SK-N-SH (cell line): ENCODE results near the gene CDS1. TPM values are rescaled to one million over a fixed set of nuclear protein-coding genes. Genes with fewer than 3 reads are reported as not detected.

Experiments
- CTCF ChIA-PET: fragments of 300-600, 350-600 bp; formaldehyde crosslinking; extraction: SDS; loops from one replicate; lab custom pipeline; 2021; lab: Yijun Ruan, JAX
- POLR2A ChIA-PET: fragments of 350-600 bp; sonication (Branson Sonifier 250); formaldehyde crosslinking; extraction: SDS; loops from one replicate; lab custom pipeline; 2020; ENCODE audit warnings: antibody characterized with exemption, inconsistent platforms; lab: Yijun Ruan, JAX
- DNase-seq: peaks from one replicate; pipeline ENCODE4 v3.0.0; 2012
- H2AFZ ChIP-seq: fragments of 200-600 bp; sonication (generic); 2 replicates; pipeline ENCODE4 v1.8.1; 2016; ENCODE audit warnings: antibody characterized with exemption, mild to moderate bottlenecking, low read depth
- H3F3A ChIP-seq: fragments of 200-600 bp; sonication (generic); replicated peaks from 2 replicates; pipeline ENCODE3; 2016; ENCODE audit warnings: antibody characterized with exemption, mild to moderate bottlenecking; ENCODE audit not compliant: insufficient read depth
- H3K27ac ChIP-seq, 2 experiments: fragments of 200-500 bp in 1 of 2; fragments of 200-600 bp in 1 of 2; sonication (Bioruptor generic) in 1 of 2; sonication (generic), shearing (Covaris generic) in 1 of 2; 2 replicates each; pipeline versions ENCODE4 v1.5.1 to v1.6.1; 2014 to 2016; ENCODE audit warnings: low read depth in 2 of 2, inconsistent platforms in 1 of 2, low read length in 1 of 2, mild to moderate bottlenecking in 1 of 2, mixed read lengths in 1 of 2
- H3K27me3 ChIP-seq: fragments of 200-600 bp; sonication (generic), shearing (Covaris generic); 2 replicates; pipeline ENCODE4 v1.6.1; 2016; ENCODE audit warnings: mixed run types; ENCODE audit not compliant: insufficient read depth
- H3K36me3 ChIP-seq, 2 experiments: fragments of 200-500 bp in 1 of 2; fragments of 200-600 bp in 1 of 2; sonication (Bioruptor generic) in 1 of 2; sonication (generic) in 1 of 2; replicated peaks in 1 of 2; 2 replicates each; pipeline versions ENCODE3 to v1.5.1; 2014 to 2016; ENCODE audit warnings: low read length in 1 of 2, mild to moderate bottlenecking in 1 of 2; ENCODE audit not compliant: insufficient read depth in 2 of 2, control insufficient read depth in 1 of 2
- H3K4me1 ChIP-seq, 2 experiments: fragments of 200-500 bp in 1 of 2; fragments of 200-600 bp in 1 of 2; sonication (Bioruptor generic) in 1 of 2; sonication (generic), shearing (Covaris generic) in 1 of 2; 2 replicates each; pipeline versions ENCODE4 v1.5.1 to v1.6.1; 2014 to 2016; ENCODE audit warnings: low read depth in 1 of 2, low read length in 1 of 2, mixed run types in 1 of 2; ENCODE audit not compliant: insufficient read depth in 2 of 2, control insufficient read depth in 1 of 2
- H3K4me2 ChIP-seq: fragments of 200-600 bp; sonication (generic), shearing (Covaris generic); 2 replicates; pipeline ENCODE4 v1.6.1; 2017; ENCODE audit warnings: mixed run types
- H3K4me3 ChIP-seq, 2 experiments: fragments of 200-500 bp in 1 of 2; fragments of 200-600 bp in 1 of 2; sonication (Bioruptor generic) in 1 of 2; sonication (generic), shearing (Covaris generic) in 1 of 2; 2 replicates each; pipeline versions ENCODE4 v1.5.1 to v1.8.1; 2014 to 2016; ENCODE audit warnings: low read depth in 2 of 2, inconsistent platforms in 1 of 2, low read length in 1 of 2, mild to moderate bottlenecking in 1 of 2, mixed read lengths in 1 of 2, moderate library complexity in 1 of 2
- H3K79me2 ChIP-seq: fragments of 200-600 bp; sonication (generic); 2 replicates; pipeline ENCODE4 v1.8.1; 2017; ENCODE audit warnings: mild to moderate bottlenecking; ENCODE audit not compliant: insufficient read depth
- H3K9ac ChIP-seq: fragments of 200-600 bp; sonication (generic); 2 replicates; pipeline ENCODE4 v1.6.1; 2017; ENCODE audit warnings: mixed run types
- H3K9me2 ChIP-seq: fragments of 200-600 bp; sonication (generic); 2 replicates; pipeline ENCODE4 v1.6.1; 2017; ENCODE audit warnings: mixed run types
- H3K9me3 ChIP-seq: fragments of 200-600 bp; sonication (generic); 2 replicates; pipeline ENCODE4 v1.6.1; 2017; ENCODE audit warnings: mixed run types, mild to moderate bottlenecking, moderate library complexity
- H4K20me1 ChIP-seq: fragments of 200-600 bp; sonication (generic); 2 replicates; pipeline ENCODE4 v1.6.1; 2017; ENCODE audit warnings: mild to moderate bottlenecking, mixed run types; ENCODE audit not compliant: insufficient read depth
- ELF1 ChIP-seq: IDR thresholded peaks from 2 replicates; pipeline ENCODE4 v1.4.0; 2012
- EP300 ChIP-seq, 2 experiments: IDR thresholded peaks; 2 replicates each; pipeline versions ENCODE4 v1.4.0 to v1.6.1; 2012; ENCODE audit warnings: borderline replicate concordance in 1 of 2, low read depth in 1 of 2, low read length in 1 of 2
- EZH2phosphoT487 ChIP-seq: fragments of 200-600 bp; sonication (generic); IDR thresholded peaks from 2 replicates; pipeline ENCODE4 v1.6.1; 2017; ENCODE audit warnings: low read depth, mixed run types, mild to moderate bottlenecking, antibody characterized with exemption, moderate library complexity, borderline replicate concordance
- FOSL2 ChIP-seq: IDR thresholded peaks from 2 replicates; pipeline ENCODE4 v1.4.0; 2012; ENCODE audit warnings: low read depth, mild to moderate bottlenecking, moderate library complexity, borderline replicate concordance
- GATA2 ChIP-seq: sonication (generic); formaldehyde crosslinking; IDR thresholded peaks from 2 replicates; pipeline ENCODE4 v1.5.0; 2020; ENCODE audit warnings: mild to moderate bottlenecking, missing genetic modification reagents
- NRF1 ChIP-seq: IDR thresholded peaks from 2 replicates; pipeline ENCODE4 v1.6.1; 2012; ENCODE audit warnings: low read depth, mild to moderate bottlenecking, low read length
- POLR2AphosphoS5 ChIP-seq: IDR thresholded peaks from 2 replicates; pipeline ENCODE4 v1.6.1; 2012; ENCODE audit warnings: low read depth, low read length
- SIN3A ChIP-seq: IDR thresholded peaks from 2 replicates; pipeline ENCODE4 v1.6.1; 2012; ENCODE audit warnings: low read depth, mild to moderate bottlenecking, low read length, moderate library complexity, borderline replicate concordance
- SMC3 ChIP-seq: IDR thresholded peaks from 2 replicates; pipeline ENCODE4 v1.6.1; 2012; ENCODE audit warnings: low read depth, low read length, improper control_type of control experiment
- TEAD4 ChIP-seq: IDR thresholded peaks from 2 replicates; pipeline ENCODE4 v1.4.0; 2012; ENCODE audit warnings: mild to moderate bottlenecking, borderline replicate concordance; ENCODE audit not compliant: insufficient read depth
- WGBS: methylation state at CpG from one replicate; pipeline ENCODE4 v1.1.6; 2017; ENCODE audit warnings: low lambda C conversion rate; 5-methylcytosine and 5-hydroxymethylcytosine counted together
- polyA plus RNA-seq, 3 experiments: library from polyadenylated mRNA; depleted of rRNA; stranded (reverse); fragments of >200 nt; gene quantifications; 2 replicates each; pipeline ENCODE4 v1.2.3, GENCODE V29; 2012
- TF ChIP-seq, protein P1 (sequence below): IDR thresholded peaks from 2 replicates; pipeline ENCODE4 v1.4.0; 2012; ENCODE audit warnings: low read depth, borderline replicate concordance
- TF ChIP-seq, protein P2 (sequence below): IDR thresholded peaks from 2 replicates; pipeline ENCODE4 v1.6.1; 2012; ENCODE audit warnings: mild to moderate bottlenecking, low read depth, low read length, moderate library complexity

CDS1 gene
- polyA plus RNA-seq, 1 of the 3 experiments (the other 2 are of a cell fraction) = 0.02 TPM

DNA sequence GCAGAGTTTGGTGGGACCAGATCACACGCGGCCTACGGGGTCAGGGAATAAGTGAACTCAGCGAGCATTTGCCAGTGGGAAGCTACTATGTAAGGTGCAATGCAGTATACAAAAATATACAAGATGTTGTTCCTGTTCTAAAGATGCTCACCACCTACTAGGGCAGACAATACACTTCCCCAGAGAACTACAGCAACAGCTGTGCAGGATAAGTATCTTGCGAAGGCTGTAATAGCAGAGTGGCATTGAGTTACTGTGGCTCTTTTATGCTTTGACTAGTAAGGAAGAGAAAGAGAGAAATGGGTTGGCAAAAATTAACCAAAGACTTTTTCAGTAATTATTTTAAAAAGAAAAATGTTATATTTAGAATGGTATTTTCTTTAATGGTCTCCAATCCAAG lies 61.2 kb downstream of the CDS1 start:
- CTCF ChIA-PET = interaction anchor here (0.7 kb wide), 1 partner anchor 19 kb away, joined by 3 read pairs; no protein-coding TSS in a partner anchor

DNA sequence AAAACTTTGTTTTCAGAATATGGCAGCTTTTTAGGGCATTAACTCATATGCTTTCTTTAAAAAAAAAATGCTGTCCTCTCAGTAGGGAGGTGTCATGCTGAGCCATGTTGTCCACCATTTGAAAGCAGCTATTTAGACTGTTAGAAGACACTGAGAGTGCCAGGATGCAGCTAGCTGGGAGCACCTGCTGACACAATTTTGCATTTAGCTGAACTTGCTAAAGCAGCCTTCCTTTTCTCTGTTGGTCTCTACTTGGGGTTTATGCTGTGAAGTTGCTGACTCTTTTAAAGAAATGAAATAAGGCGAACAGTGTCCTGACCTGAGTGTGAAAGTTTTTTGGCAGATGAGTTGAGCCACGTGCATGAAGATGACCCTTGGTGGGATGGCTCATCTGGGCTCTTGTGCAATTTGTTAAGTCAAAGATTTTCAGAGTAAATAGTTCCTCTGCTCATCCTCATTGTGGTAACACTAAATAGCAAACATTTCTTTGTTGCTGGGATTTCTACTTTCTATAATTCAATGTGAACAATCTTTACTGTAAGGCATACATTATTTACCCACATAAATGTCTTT lies 64.5 kb downstream of the CDS1 start:
- ChIA-PET POLR2A (no interaction called here), CTCF (interaction anchor here (0.6 kb wide), 1 partner anchor 95 kb away, joined by 3 read pairs; no protein-coding TSS in a partner anchor)
- Histone ChIP-seq H4K20me1 (no peaks in the 10 kb centered on the region), H3K9me3 (no peaks in the 10 kb centered on the region), H3K27me3 (no peaks in the 10 kb centered on the region), H3K9ac (no peak overlapping the region), H3K4me2 (no peak overlapping the region), H3F3A (no peaks in the 10 kb centered on the region), H3K36me3 (no peaks in the 10 kb centered on the region), H3K79me2 (no peaks in the 10 kb centered on the region), H3K4me3 (no peak overlapping the region), H3K9me2 (no peaks in the 10 kb centered on the region)
- DNase-seq = no peak
- WGBS = 44% methylated on average over 2 of the region's 2 CpGs
- no peak for TF ChIP-seq SIN3A
- no peak for TF ChIP-seq FOSL2
- TF ChIP-seq, all 33 proteins: peak for 0
- H3K27ac ChIP-seq = no peak overlapping the region
- no peak overlapping the region for H2AFZ ChIP-seq
- no peaks in the 10 kb centered on the region for H3K4me1 ChIP-seq

More for the DNA sequence above, 61.2 kb downstream of the CDS1 start:
- Histone ChIP-seq H3K9me3 (no peaks in the 10 kb centered on the region), H3K4me1 (no peaks in the 10 kb centered on the region), H4K20me1 (no peaks in the 10 kb centered on the region), H3K9me2 (no peaks in the 10 kb centered on the region), H3K27me3 (no peaks in the 10 kb centered on the region), H3K36me3 (no peaks in the 10 kb centered on the region), H3K4me3 (no peak overlapping the region), H3F3A (no peaks in the 10 kb centered on the region), H3K27ac (no peak overlapping the region), H3K79me2 (no peaks in the 10 kb centered on the region), H3K4me2 (no peak overlapping the region), H2AFZ (no peak overlapping the region), H3K9ac (no peak overlapping the region)
- TF ChIP-seq EZH2phosphoT487 (no peak), POLR2AphosphoS5 (no peak), ELF1 (no peak), GATA2 (CRISPR knock-in tag) (no peak), SMC3 (no peak), EP300 (IDR thresholded peaks at IDR 0.05; ENCODE audit: borderline replicate concordance in 1 of 2, low read depth in 1 of 2, low read length in 1 of 2) (no peak), NRF1 (no peak), TEAD4 (no peak)
- TF ChIP-seq, protein P1, sequence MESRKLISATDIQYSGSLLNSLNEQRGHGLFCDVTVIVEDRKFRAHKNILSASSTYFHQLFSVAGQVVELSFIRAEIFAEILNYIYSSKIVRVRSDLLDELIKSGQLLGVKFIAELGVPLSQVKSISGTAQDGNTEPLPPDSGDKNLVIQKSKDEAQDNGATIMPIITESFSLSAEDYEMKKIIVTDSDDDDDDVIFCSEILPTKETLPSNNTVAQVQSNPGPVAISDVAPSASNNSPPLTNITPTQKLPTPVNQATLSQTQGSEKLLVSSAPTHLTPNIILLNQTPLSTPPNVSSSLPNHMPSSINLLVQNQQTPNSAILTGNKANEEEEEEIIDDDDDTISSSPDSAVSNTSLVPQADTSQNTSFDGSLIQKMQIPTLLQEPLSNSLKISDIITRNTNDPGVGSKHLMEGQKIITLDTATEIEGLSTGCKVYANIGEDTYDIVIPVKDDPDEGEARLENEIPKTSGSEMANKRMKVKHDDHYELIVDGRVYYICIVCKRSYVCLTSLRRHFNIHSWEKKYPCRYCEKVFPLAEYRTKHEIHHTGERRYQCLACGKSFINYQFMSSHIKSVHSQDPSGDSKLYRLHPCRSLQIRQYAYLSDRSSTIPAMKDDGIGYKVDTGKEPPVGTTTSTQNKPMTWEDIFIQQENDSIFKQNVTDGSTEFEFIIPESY = no peak
- TF ChIP-seq, protein P2, sequence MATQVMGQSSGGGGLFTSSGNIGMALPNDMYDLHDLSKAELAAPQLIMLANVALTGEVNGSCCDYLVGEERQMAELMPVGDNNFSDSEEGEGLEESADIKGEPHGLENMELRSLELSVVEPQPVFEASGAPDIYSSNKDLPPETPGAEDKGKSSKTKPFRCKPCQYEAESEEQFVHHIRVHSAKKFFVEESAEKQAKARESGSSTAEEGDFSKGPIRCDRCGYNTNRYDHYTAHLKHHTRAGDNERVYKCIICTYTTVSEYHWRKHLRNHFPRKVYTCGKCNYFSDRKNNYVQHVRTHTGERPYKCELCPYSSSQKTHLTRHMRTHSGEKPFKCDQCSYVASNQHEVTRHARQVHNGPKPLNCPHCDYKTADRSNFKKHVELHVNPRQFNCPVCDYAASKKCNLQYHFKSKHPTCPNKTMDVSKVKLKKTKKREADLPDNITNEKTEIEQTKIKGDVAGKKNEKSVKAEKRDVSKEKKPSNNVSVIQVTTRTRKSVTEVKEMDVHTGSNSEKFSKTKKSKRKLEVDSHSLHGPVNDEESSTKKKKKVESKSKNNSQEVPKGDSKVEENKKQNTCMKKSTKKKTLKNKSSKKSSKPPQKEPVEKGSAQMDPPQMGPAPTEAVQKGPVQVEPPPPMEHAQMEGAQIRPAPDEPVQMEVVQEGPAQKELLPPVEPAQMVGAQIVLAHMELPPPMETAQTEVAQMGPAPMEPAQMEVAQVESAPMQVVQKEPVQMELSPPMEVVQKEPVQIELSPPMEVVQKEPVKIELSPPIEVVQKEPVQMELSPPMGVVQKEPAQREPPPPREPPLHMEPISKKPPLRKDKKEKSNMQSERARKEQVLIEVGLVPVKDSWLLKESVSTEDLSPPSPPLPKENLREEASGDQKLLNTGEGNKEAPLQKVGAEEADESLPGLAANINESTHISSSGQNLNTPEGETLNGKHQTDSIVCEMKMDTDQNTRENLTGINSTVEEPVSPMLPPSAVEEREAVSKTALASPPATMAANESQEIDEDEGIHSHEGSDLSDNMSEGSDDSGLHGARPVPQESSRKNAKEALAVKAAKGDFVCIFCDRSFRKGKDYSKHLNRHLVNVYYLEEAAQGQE = no peak
- WGBS = 75% methylated on average over 5 of the region's 5 CpGs
- POLR2A ChIA-PET = no interaction called here
- no peak for DNase-seq
